ENCODE results near the gene SPDYC. TPM values are rescaled to one million over a fixed set of nuclear protein-coding genes. Genes with fewer than 3 reads are reported as not detected.

The SPDYC gene
- total and polyA plus RNA-seq, 2 experiments from 2014 or later, result 0.27 TPM; not detected in 1

- Mint-ChIP-seq H3K9me3 (no peaks in the 10 kb centered on the region), H3K36me3 (ENCODE audit: low read depth) (peaks cover 44% of the 10 kb centered on the region), H3K4me1 (peaks cover 49% of the 10 kb centered on the region), H3K27ac (no peak overlapping the region), H3K4me3 (peak overlapping the region; percentile 94), H3K27me3 (ENCODE audit: insufficient read depth, low read depth, poor library complexity) (peaks cover 22% of the 10 kb centered on the region)
- no peaks in the 10 kb centered on the region for H4K20me1 ChIP-seq (replicated peaks; ENCODE audit: insufficient read depth)
- no peaks in the 10 kb centered on the region for H3K27me3 ChIP-seq (ENCODE audit: insufficient read depth)
- peak; percentile 62 for DNase-seq (ENCODE audit: low spot score)
- ATAC-seq, result peak; percentile 15
- H3K27ac ChIP-seq (ENCODE audit: low read depth), result peak overlapping the region; percentile 70
- H3K36me3 ChIP-seq (ENCODE audit: insufficient read depth), result peaks cover 11% of the 10 kb centered on the region; the same call in 1 of the 2 replicates
- peak overlapping the region; percentile 82 for H3K4me2 ChIP-seq
- H3F3A ChIP-seq (replicated peaks; ENCODE audit: low read depth), result peaks cover 29% of the 10 kb centered on the region
- H3K4me1 ChIP-seq (ENCODE audit: insufficient read depth), result peaks cover 39% of the 10 kb centered on the region
- peak overlapping the region; percentile 92; the same call in 1 of the 2 replicates for H3K4me3 ChIP-seq
- no peaks in the 10 kb centered on the region for H3K9me2 ChIP-seq (ENCODE audit: insufficient read depth)
- TF ChIP-seq EZH2phosphoT487 (IDR thresholded peaks at IDR 0.05; ENCODE audit: unreplicated experiment) (no peak), NANOG (IDR thresholded peaks at IDR 0.05; ENCODE audit: borderline replicate concordance) (peak; percentile 8; the same call in 1 of the 2 replicates), CTCF (conservative IDR thresholded peaks at IDR 0.05; ENCODE audit: low read depth in 2 of 2) (no peak)
- TF ChIP-seq, protein P1, sequence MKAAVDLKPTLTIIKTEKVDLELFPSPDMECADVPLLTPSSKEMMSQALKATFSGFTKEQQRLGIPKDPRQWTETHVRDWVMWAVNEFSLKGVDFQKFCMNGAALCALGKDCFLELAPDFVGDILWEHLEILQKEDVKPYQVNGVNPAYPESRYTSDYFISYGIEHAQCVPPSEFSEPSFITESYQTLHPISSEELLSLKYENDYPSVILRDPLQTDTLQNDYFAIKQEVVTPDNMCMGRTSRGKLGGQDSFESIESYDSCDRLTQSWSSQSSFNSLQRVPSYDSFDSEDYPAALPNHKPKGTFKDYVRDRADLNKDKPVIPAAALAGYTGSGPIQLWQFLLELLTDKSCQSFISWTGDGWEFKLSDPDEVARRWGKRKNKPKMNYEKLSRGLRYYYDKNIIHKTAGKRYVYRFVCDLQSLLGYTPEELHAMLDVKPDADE (IDR thresholded peaks at IDR 0.05), result no peak
- H2AFZ ChIP-seq, result no peak overlapping the region
- H3K79me2 ChIP-seq (replicated peaks; ENCODE audit: insufficient read depth), result peaks cover 16% of the 10 kb centered on the region
Measured at GRCh38 chr11:65185171-65185570, 15.1 kb downstream of the SPDYC start.

DNA sequence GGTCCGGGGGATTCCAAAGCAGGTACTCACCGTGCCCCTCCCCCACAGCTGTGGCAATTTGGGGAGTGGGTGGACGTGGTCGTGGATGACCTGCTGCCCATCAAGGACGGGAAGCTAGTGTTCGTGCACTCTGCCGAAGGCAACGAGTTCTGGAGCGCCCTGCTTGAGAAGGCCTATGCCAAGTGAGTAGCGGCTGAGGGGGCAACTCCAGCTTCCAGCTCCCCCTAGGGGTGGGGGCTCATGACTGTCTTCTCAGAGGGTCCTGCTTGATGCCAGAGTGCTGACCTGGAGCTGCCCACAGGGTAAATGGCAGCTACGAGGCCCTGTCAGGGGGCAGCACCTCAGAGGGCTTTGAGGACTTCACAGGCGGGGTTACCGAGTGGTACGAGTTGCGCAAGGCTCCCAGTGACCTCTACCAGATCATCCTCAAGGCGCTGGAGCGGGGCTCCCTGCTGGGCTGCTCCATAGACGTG, 15.9 kb downstream of the SPDYC start:
- Histone ChIP-seq H3K27me3 (ENCODE audit: insufficient read depth) (no peaks in the 10 kb centered on the region), H3K9me2 (ENCODE audit: insufficient read depth) (no peaks in the 10 kb centered on the region), H2AFZ (no peak overlapping the region), H3K79me2 (replicated peaks; ENCODE audit: insufficient read depth) (peaks cover 16% of the 10 kb centered on the region), H3K27ac (ENCODE audit: low read depth) (0 out of 2 replicates have a peak overlapping the region, but pooled peaks have one; percentile 0), H4K20me1 (replicated peaks; ENCODE audit: insufficient read depth) (no peaks in the 10 kb centered on the region), H3K4me1 (ENCODE audit: insufficient read depth) (peaks cover 33% of the 10 kb centered on the region), H3K4me2 (peak overlapping the region; percentile 82), H3F3A (replicated peaks; ENCODE audit: low read depth) (peaks cover 26% of the 10 kb centered on the region), H3K4me3 (peak overlapping the region; percentile 92; the same call in 1 of the 2 replicates), H3K36me3 (ENCODE audit: insufficient read depth) (peaks cover 13% of the 10 kb centered on the region; the same call in 1 of the 2 replicates)
- H3K9me3 Mint-ChIP-seq, result no peaks in the 10 kb centered on the region
- peak; percentile 54 for DNase-seq (ENCODE audit: low spot score)
- ATAC-seq, result 0 out of 3 replicates have a peak, but pooled peaks have one; percentile 0
- peak overlapping the region; percentile 70; the same call in 1 of the 2 replicates for H3K27ac Mint-ChIP-seq
- peaks cover 23% of the 10 kb centered on the region for H3K27me3 Mint-ChIP-seq (ENCODE audit: insufficient read depth, low read depth, poor library complexity)
- H3K4me1 Mint-ChIP-seq, result peaks cover 46% of the 10 kb centered on the region
- H3K36me3 Mint-ChIP-seq (ENCODE audit: low read depth), result peaks cover 51% of the 10 kb centered on the region
- peak overlapping the region; percentile 94; the same call in 1 of the 3 replicates for H3K4me3 Mint-ChIP-seq
- peak; percentile 45 to 60 for TF ChIP-seq CTCF (conservative IDR thresholded peaks at IDR 0.05; ENCODE audit: low read depth in 2 of 2)
- TF ChIP-seq EZH2 (IDR thresholded peaks at IDR 0.05; ENCODE audit: low read depth, unreplicated experiment), result no peak
- TF ChIP-seq STAT1 (IDR thresholded peaks at IDR 0.05; ENCODE audit: unreplicated experiment), result no peak
